HG03571 (cell line): ENCODE results near the gene ZNF195.
"Not testable (repeated sequence)": the region's sequence is repeated elsewhere in the genome, so short reads cannot be mapped to it uniquely, and the experiment has no call there.

Experiments used
- ATAC-seq: cut with Tn5 transposase; IDR thresholded peaks from one replicate; pipeline ENCODE4 v1.9.1; 2021; ENCODE audit not compliant: unreplicated experiment

Gene ZNF195

GRCh38 chr11:3356858-3357257 lies 22.1 kb downstream of the ZNF195 start:
- ATAC-seq: no peak

- no peak for ATAC-seq
Observed at GRCh38 chr11:3353066-3353465, 25.9 kb downstream of the ZNF195 start.

GRCh38 chr11:3347127-3347526 lies 31.8 kb downstream of the ZNF195 start:
- ATAC-seq: no peak

- ATAC-seq: no peak
Observed at GRCh38 chr11:3346587-3346986, 32.4 kb downstream of the ZNF195 start.

GRCh38 chr11:3345736-3346135 lies 33.2 kb downstream of the ZNF195 start:
- no peak for ATAC-seq

GRCh38 chr11:3344327-3345174 lies 34.4 kb downstream of the ZNF195 start:
- no peak for ATAC-seq

GRCh38 chr11:3342709-3343108 lies 36.2 kb downstream of the ZNF195 start:
- ATAC-seq: no peak

- no peak for ATAC-seq
Observed at GRCh38 chr11:3341298-3341697, 37.6 kb downstream of the ZNF195 start.

GRCh38 chr11:3340025-3340424 lies 38.9 kb downstream of the ZNF195 start:
- no peak for ATAC-seq

- no peak for ATAC-seq
Observed at GRCh38 chr11:3339340-3339624, 39.7 kb downstream of the ZNF195 start.

- no peak for ATAC-seq
Observed at GRCh38 chr11:3338569-3339339, 40.2 kb downstream of the ZNF195 start.

GRCh38 chr11:3336420-3336819 lies 42.5 kb downstream of the ZNF195 start:
- not testable (repeated sequence) for ATAC-seq

- not testable (repeated sequence) for ATAC-seq
Observed at GRCh38 chr11:3333157-3333556, 45.8 kb downstream of the ZNF195 start.

GRCh38 chr11:3331078-3331477 lies 47.9 kb downstream of the ZNF195 start:
- not testable (repeated sequence) for ATAC-seq

GRCh38 chr11:3330064-3330463 lies 48.9 kb downstream of the ZNF195 start:
- not testable (repeated sequence) for ATAC-seq

GRCh38 chr11:3328503-3328902 lies 50.4 kb downstream of the ZNF195 start:
- ATAC-seq: not testable (repeated sequence)

- ATAC-seq: not testable (repeated sequence)
Observed at GRCh38 chr11:3326450-3326849, 52.5 kb downstream of the ZNF195 start.

GRCh38 chr11:3324724-3325123 lies 54.2 kb downstream of the ZNF195 start:
- not testable (repeated sequence) for ATAC-seq
